Stimulated activated memory B cell treated with anti-CD40 and anti-IgM and Interleukin-4, amounts not matched to agents 10 μg/mL and 1 μg/mL and 100 μg/mL, for 72 hours (primary cell): ENCODE data around the gene ICAM1.
A peak's percentile ranks its signal among the peaks of the same experiment; 100 is the strongest.

Experiments
- ATAC-seq: fragments of 150-1000 bp; cut with Tn5 transposase; 2 replicates; pipeline ENCODE4 v1.10.0; 2021
- H3K27ac Mint-ChIP-seq: one replicate; pipeline ENCODE4 v1.8.0; 2022; ENCODE audit warnings: mild to moderate bottlenecking, mixed read lengths
- H3K27me3 Mint-ChIP-seq: one replicate; pipeline ENCODE4 v1.8.0; 2022; ENCODE audit warnings: mixed read lengths
- H3K36me3 Mint-ChIP-seq: one replicate; pipeline ENCODE4 v1.8.0; 2022; ENCODE audit warnings: mixed read lengths
- H3K4me1 Mint-ChIP-seq: one replicate; pipeline ENCODE4 v1.8.0; 2022; ENCODE audit warnings: mixed read lengths
- H3K4me3 Mint-ChIP-seq: one replicate; pipeline ENCODE4 v1.8.0; 2022; ENCODE audit warnings: mild to moderate bottlenecking, moderate library complexity, mixed read lengths
- H3K9me3 Mint-ChIP-seq: one replicate; pipeline ENCODE4 v1.8.0; 2022; ENCODE audit warnings: mixed read lengths

ICAM1 gene

DNA sequence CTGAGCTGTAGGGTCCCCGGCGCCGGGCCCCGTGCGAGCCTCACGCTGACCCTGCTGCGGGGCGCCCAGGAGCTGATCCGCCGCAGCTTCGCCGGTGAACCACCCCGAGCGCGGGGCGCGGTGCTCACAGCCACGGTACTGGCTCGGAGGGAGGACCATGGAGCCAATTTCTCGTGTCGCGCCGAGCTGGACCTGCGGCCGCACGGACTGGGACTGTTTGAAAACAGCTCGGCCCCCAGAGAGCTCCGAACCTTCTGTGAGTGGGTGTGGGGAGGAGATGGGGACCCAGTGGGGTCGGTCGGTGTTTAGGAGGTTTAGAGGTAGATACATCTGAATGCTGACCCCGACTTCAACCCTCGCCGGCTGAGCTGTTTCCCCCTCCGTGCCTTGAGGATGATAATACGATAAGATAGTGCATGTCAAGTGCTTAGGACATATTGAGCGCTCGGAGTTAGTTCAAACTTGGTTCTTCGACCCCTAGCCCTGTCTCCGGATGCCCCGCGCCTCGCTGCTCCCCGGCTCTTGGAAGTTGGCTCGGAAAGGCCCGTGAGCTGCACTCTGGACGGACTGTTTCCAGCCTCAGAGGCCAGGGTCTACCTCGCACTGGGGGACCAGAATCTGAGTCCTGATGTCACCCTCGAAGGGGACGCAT, 20.8 kb downstream of the ICAM1 start:
- Mint-ChIP-seq H3K4me1 (peaks cover 73% of the 10 kb centered on the region), H3K27me3 (peaks cover 79% of the 10 kb centered on the region), H3K9me3 (peaks cover 5% of the 10 kb centered on the region), H3K27ac (peak overlapping the region; percentile 67), H3K4me3 (peak overlapping the region; percentile 72), H3K36me3 (peaks cover 5% of the 10 kb centered on the region)
- ATAC-seq = no peak

DNA sequence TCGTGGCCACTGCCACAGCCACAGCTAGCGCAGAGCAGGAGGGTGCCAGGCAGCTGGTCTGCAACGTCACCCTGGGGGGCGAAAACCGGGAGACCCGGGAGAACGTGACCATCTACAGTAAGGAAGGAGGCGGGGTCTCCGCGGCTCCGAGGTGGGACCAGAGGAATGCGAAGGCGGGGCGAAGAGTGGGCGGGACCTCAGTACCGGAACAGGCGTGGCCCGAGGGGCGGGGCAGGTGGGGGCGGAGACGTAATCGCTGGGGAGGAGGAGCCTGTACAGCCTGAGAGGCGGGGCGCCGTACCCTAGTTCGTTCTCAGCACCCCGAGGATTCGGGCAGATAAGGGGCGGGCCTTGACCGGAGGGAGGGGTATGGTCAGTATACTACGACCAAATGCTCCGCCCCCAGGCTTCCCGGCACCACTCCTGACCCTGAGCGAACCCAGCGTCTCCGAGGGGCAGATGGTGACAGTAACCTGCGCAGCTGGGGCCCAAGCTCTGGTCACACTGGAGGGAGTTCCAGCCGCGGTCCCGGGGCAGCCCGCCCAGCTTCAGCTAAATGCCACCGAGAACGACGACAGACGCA, 21.4 kb downstream of the ICAM1 start:
- Mint-ChIP-seq H3K36me3 (peaks cover 5% of the 10 kb centered on the region), H3K27ac (peak overlapping the region; percentile 67), H3K4me1 (peaks cover 67% of the 10 kb centered on the region), H3K27me3 (peaks cover 79% of the 10 kb centered on the region), H3K9me3 (peaks cover 5% of the 10 kb centered on the region), H3K4me3 (peak overlapping the region; percentile 72)
- peak; percentile 49 for ATAC-seq

DNA sequence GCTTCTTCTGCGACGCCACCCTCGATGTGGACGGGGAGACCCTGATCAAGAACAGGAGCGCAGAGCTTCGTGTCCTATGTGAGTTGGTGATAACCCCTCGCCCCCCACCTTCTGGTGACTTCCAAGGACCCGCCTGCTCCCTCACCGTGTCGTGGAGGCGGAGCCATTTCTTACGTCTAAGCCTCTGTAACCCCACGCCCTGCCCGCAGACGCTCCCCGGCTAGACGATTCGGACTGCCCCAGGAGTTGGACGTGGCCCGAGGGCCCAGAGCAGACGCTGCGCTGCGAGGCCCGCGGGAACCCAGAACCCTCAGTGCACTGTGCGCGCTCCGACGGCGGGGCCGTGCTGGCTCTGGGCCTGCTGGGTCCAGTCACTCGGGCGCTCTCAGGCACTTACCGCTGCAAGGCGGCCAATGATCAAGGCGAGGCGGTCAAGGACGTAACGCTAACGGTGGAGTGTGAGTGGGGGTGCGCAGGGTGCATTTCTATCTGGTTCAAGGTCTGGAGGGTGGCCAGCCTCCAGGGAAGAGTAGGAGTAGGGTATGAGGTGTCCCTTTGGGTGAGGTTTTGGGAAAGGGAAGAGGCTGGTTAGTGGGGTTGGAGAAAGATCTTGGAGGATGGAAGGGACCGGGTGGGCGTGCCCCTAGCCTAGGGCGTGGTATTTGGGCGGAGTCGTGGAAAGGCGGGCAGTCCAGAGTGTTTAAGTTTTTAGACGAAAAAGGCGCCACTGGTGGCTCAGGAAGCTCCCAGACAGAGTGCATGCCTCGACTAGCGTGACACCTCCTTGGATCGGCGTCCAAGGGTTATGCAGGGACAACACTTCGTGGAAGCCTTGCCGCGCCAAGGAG, 22.1 kb downstream of the ICAM1 start:
- peak overlapping the region; percentile 1 for H3K27ac Mint-ChIP-seq
- H3K27me3 Mint-ChIP-seq = peaks cover 73% of the 10 kb centered on the region
- H3K36me3 Mint-ChIP-seq = peaks cover 5% of the 10 kb centered on the region
- H3K4me3 Mint-ChIP-seq = peak overlapping the region; percentile 19
- peaks cover 60% of the 10 kb centered on the region for H3K4me1 Mint-ChIP-seq
- no peak for ATAC-seq
- peaks cover 3% of the 10 kb centered on the region for H3K9me3 Mint-ChIP-seq

DNA sequence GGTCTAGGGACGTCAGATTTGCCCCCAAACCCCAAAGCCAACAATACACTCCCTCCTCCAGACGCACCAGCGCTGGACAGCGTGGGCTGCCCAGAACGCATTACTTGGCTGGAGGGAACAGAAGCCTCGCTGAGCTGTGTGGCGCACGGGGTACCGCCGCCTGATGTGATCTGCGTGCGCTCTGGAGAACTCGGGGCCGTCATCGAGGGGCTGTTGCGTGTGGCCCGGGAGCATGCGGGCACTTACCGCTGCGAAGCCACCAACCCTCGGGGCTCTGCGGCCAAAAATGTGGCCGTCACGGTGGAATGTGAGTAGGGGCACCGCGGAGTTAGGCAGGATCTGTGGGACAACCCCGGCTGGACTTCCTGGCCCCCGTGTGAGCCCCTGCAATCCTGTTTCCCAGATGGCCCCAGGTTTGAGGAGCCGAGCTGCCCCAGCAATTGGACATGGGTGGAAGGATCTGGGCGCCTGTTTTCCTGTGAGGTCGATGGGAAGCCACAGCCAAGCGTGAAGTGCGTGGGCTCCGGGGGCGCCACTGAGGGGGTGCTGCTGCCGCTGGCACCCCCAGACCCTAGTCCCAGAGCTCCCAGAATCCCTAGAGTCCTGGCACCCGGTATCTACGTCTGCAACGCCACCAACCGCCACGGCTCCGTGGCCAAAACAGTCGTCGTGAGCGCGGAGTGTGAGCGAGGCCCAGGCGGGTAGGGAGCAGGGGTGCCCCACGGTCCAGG, 22.9 kb downstream of the ICAM1 start:
- peak overlapping the region; percentile 6 for H3K27ac Mint-ChIP-seq
- H3K36me3 Mint-ChIP-seq = peaks cover 5% of the 10 kb centered on the region
- H3K4me3 Mint-ChIP-seq = no peak overlapping the region
- peaks cover 53% of the 10 kb centered on the region for H3K4me1 Mint-ChIP-seq
- ATAC-seq = no peak
- peaks cover 3% of the 10 kb centered on the region for H3K9me3 Mint-ChIP-seq
- peaks cover 66% of the 10 kb centered on the region for H3K27me3 Mint-ChIP-seq

DNA sequence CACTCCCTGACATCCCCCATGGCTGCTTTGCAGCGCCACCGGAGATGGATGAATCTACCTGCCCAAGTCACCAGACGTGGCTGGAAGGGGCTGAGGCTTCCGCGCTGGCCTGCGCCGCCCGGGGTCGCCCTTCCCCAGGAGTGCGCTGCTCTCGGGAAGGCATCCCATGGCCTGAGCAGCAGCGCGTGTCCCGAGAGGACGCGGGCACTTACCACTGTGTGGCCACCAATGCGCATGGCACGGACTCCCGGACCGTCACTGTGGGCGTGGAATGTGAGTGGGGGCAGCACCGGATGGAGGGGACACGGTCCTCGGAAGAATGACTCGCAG, 23.4 kb downstream of the ICAM1 start:
- no peak for ATAC-seq
- Mint-ChIP-seq H3K36me3 (peaks cover 5% of the 10 kb centered on the region), H3K4me1 (peaks cover 48% of the 10 kb centered on the region), H3K27me3 (peaks cover 61% of the 10 kb centered on the region), H3K9me3 (peaks cover 3% of the 10 kb centered on the region), H3K27ac (peak overlapping the region; percentile 6), H3K4me3 (peak overlapping the region; percentile 26)

DNA sequence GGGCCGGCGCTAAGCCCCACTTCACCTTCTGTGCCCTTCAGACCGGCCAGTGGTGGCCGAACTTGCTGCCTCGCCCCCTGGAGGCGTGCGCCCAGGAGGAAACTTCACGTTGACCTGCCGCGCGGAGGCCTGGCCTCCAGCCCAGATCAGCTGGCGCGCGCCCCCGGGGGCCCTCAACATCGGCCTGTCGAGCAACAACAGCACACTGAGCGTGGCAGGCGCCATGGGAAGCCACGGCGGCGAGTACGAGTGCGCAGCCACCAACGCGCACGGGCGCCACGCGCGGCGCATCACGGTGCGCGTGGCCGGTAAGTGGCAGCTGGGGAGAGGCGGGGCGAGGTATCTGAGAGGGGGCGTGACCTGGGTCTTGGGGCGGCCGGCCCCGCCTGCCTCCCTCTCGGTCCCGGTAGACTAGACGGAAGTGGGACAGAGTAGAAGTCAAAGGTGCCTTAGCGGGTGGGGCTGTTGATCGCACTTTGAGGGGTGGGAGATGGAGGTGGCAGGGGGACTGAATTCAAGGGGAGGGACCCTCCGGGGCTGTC, 24.5 kb downstream of the ICAM1 start:
- ATAC-seq = peak; percentile 78
- peaks cover 47% of the 10 kb centered on the region for H3K4me1 Mint-ChIP-seq
- peak overlapping the region; percentile 71 for H3K4me3 Mint-ChIP-seq
- peaks cover 5% of the 10 kb centered on the region for H3K36me3 Mint-ChIP-seq
- H3K27me3 Mint-ChIP-seq = peaks cover 54% of the 10 kb centered on the region
- peaks cover 3% of the 10 kb centered on the region for H3K9me3 Mint-ChIP-seq
- H3K27ac Mint-ChIP-seq = peak overlapping the region; percentile 17

DNA sequence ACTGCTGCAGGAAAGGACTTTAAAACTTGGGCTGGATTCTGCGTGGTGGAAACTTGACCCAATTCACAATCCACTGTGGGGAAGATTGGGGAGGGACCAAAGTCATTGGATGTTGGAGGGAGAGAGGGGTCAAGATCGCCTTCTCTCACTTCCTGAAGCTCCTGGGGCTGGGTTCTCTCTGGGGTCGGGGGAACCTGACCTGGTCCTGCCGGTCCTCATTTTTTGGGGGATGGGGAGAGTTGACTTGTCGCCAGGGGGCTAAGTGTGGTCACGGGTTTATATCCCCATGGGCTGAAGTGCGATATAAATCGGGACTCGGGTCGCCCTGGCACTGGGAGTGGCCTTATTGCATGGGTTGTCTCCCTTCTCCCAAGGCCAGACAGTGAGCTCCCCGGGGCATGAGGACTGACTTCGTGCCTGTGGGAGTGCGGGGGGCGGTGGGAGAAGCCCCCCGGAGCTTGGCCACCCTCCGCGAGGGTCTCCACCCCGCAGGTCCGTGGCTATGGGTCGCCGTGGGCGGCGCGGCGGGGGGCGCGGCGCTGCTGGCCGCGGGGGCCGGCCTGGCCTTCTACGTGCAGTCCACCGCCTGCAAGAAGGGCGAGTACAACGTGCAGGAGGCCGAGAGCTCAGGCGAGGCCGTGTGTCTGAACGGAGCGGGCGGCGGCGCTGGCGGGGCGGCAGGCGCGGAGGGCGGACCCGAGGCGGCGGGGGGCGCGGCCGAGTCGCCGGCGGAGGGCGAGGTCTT, 25.1 kb downstream of the ICAM1 start:
- Mint-ChIP-seq H3K4me1 (peaks cover 41% of the 10 kb centered on the region), H3K27me3 (peaks cover 47% of the 10 kb centered on the region), H3K27ac (peak overlapping the region; percentile 17), H3K36me3 (peaks cover 5% of the 10 kb centered on the region), H3K9me3 (peaks cover 3% of the 10 kb centered on the region), H3K4me3 (peak overlapping the region; percentile 71)
- ATAC-seq = no peak

DNA sequence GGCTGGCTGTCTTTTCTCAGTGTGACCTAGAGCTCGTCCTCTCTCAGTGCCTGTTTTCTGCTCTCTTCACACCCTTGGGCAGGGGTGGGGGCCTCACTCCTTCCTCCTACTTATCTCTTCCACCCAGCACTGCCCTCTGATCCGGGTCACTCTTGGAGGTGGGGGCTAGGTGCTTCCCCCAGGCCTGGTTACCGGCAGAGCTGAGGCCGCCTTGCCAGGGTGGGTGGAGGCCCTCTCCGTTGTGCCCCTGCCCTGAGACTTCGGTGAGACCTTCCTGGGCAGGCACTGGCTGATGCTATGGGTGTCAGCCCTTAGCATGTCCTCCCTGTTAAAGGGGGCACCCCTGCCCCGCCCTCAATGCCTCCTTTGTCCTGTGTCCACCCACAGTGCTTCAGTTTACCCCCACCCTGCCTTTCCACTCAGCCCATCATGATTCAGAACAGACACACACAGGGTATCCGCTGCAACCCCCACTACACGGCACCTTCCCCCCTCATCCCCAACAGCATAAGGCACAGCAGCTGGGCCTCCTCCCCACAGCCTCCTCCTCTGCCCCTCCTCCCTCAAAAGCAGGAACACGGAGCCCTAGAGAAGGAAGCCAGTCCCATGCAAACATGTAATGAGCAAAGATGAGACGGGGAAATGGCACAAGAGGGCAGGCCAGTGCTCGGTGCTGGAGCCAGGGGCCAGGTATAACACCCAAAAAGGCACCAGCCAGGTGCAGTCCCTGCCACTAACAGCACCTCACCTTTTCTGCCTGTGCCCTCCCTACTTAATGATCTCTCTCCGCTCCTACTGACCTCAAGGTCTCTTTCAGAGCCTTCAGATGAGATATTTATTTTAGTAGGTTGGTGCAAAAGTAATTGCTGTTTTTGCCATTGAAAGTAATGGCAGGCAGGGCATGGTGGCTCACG, 28.9 kb downstream of the ICAM1 start:
- H3K27me3 Mint-ChIP-seq = peaks cover 12% of the 10 kb centered on the region
- ATAC-seq = peak; percentile 42
- no peaks in the 10 kb centered on the region for H3K9me3 Mint-ChIP-seq
- H3K4me1 Mint-ChIP-seq = peaks cover 15% of the 10 kb centered on the region
- peaks cover 9% of the 10 kb centered on the region for H3K36me3 Mint-ChIP-seq
- H3K27ac Mint-ChIP-seq = peak overlapping the region; percentile 28
- H3K4me3 Mint-ChIP-seq = no peak overlapping the region

DNA sequence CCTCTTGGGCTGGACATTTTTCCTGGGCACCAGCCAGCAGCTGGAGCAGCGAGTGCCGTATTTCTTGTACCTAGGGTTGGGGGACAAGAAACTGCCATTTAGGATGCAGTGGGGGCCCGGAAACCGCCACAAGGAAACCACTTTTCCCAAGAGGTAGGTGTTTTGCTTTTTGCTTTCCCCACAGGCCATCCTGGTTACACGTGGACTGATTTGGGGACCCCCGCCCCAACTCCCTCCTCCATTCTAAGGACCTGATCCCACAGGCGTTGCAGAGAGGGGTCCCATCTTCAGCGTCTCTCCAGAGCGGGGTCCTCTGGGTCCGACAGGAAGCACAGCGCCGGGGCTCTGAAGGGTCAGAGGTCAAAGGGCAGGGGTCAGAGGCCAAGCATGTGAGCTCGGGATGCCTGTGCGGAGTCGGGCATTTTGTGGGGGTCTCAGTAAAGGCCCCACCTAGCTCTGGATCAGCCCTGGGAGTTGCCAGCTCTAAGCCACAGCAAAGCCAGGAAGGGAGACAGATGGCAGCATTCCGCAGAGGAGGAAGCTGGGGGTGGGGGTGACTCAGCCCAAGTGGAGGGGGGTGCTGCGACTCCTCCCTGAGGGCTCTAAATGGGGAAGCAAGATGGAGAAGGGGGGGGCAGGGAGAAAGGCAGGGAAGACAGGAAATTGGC, 34.4 kb downstream of the ICAM1 start:
- no peak for ATAC-seq
- Mint-ChIP-seq H3K27ac (no peak overlapping the region), H3K4me1 (peaks cover 8% of the 10 kb centered on the region), H3K9me3 (no peaks in the 10 kb centered on the region), H3K36me3 (peaks cover 24% of the 10 kb centered on the region), H3K27me3 (no peaks in the 10 kb centered on the region), H3K4me3 (no peak overlapping the region)

DNA sequence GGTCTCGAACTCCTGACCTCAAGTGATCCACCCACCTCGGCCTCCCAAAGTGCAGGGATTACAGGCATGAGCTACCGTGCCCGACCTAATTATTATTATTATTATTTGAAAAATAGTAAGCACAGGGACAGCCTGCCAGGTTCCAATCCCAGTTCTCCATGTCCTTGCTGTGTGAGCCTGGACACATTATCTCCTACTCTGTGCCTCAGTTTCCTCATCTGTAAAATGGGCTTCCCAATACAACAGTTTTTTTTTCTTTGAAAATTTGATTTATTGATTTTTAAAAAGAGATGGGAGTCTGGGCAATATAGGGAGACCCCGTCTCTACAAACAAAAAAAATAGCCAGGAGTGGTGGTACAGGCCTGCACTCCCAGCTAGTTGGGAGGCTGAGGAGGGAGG, 35.4 kb downstream of the ICAM1 start:
- Mint-ChIP-seq H3K9me3 (no peaks in the 10 kb centered on the region), H3K27ac (no peak overlapping the region), H3K4me1 (peaks cover 8% of the 10 kb centered on the region), H3K36me3 (peaks cover 26% of the 10 kb centered on the region), H3K27me3 (no peaks in the 10 kb centered on the region), H3K4me3 (no peak overlapping the region)
- no peak for ATAC-seq

DNA sequence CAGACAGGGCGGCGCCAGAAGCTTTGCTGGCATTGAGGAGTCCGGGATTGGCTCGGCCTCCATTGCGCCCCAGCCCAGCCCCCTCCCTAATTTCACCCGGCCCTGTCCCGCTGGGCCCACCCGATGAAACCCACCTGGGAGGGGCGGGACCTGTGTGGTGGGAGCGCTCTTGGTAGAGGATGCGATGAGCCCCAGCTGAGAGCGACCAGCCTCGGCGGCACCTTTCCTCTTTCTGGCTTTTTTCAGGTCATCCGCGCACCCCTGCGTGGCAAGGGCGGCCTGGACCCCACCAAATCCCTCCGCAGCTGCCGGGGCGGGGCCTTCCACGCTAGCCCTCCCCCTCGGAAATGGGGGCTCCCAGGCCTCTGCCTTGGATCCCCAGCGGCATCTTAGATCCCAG, 38.5 kb downstream of the ICAM1 start, which contains the start of gene ZGLP1:
ZGLP1 (minus strand) TSS at position 393 of the 400 bp plus-strand sequence.
- Mint-ChIP-seq H3K4me3 (no peak within 1 kb of the TSS), H3K27ac (no peak within 1 kb of the TSS), H3K4me1 (peaks cover 12% of the 10 kb centered on the region), H3K27me3 (no peaks in the 10 kb centered on the region), H3K9me3 (no peaks in the 10 kb centered on the region), H3K36me3 (peaks cover 26% of the 10 kb centered on the region)
- ATAC-seq = no peak

DNA sequence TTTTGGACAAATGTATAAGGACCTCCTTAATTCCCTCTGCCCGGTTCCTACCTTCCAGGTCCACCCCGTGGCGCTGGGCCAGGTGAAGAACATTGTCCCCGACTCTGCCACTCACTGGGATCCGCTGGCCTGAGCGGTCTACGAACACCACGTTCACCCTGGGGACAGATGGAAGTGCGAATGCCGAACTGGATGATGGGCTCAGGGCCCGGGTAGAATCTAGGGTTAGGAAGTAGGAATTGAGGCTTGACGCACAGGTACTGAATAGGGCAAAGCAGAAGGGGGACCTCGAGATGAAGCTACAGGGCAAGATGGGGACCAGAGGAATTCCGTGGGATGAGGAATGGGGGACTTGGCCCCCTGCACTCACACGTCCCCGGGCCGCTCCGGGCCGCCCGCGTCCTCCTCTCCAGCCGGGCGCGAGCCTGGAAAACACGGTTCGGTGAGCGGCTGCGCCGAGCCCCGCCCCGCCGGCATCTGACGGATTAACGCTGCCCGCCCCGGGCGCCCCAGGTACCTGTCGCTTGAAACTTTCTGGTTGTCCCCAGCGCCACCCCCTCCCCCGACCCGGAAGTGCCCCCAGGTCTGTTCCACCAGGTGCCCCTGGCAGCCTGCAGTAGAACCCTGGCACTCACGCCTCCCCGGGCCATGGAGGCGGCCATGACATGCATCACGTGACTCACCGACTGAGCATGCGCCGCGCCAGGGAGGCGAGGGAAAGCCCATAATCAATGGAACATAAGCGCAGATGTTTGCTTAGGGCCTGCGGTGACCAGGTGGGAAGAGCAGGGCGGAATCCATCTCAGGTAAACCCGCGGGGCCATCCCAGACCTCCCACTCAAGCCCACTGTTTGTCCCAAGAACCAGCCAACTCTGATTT, 44.7 kb downstream of the ICAM1 start, which contains the start of gene FDX2:
FDX2 (minus strand) TSS at position 681 of the 880 bp plus-strand sequence; CDS start at position 662, 19 bp downstream.
- H3K4me1 Mint-ChIP-seq = peaks cover 28% of the 10 kb centered on the region
- H3K27me3 Mint-ChIP-seq = no peaks in the 10 kb centered on the region
- no peaks in the 10 kb centered on the region for H3K9me3 Mint-ChIP-seq
- H3K27ac Mint-ChIP-seq = peak within 1 kb of the TSS; percentile 72
- peak within 1 kb of the TSS; percentile 90 for H3K4me3 Mint-ChIP-seq
- H3K36me3 Mint-ChIP-seq = peaks cover 37% of the 10 kb centered on the region
- peak; percentile 88 for ATAC-seq
